ENCODE results near the gene MATK.

DNA sequence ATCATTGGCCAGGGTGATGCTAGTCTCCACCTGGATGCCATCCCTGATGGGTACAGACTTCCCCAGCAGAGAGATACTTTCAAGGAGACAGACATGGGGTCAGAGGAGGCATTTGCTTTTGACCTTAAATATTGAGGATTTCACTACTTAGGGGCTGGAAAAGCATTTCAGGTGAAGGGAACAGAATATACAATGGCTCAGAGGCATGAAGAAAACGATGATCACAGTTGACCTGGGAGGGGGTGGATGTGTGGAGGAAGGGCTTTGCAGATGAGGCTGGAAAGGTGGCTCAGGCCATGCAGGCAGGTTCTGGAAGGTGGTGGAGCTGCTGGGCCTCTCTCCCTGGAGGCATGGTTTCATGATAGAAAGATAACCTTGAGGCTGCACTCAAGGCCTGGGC is 3.9 kb downstream of the MATK start:
- TF ChIP-seq CTCF (IDR thresholded peaks at IDR 0.05) (no peak), POLR2A (IDR thresholded peaks at IDR 0.05) (no peak)

Data from body of pancreas (tissue), 4 donors.